Lower leg skin (tissue), 3 donors: Measurements from ENCODE around the gene ATP11B.

Experiments
- CTCF ChIP-seq, 3 donors: fragments of 450-650 bp; IDR thresholded peaks; one replicate each; pipeline ENCODE4 v1.5.1; 2016; ENCODE audit warnings: antibody characterized with exemption in 3 of 3, mild to moderate bottlenecking in 3 of 3, moderate library complexity in 2 of 3
- POLR2A ChIP-seq, 2 donors: fragments of 450-650 bp; IDR thresholded peaks; one replicate each; pipeline ENCODE4 v1.6.1; 2016 to 2017; ENCODE audit warnings: antibody characterized with exemption in 2 of 2, mild to moderate bottlenecking in 1 of 2, moderate library complexity in 1 of 2

DNA sequence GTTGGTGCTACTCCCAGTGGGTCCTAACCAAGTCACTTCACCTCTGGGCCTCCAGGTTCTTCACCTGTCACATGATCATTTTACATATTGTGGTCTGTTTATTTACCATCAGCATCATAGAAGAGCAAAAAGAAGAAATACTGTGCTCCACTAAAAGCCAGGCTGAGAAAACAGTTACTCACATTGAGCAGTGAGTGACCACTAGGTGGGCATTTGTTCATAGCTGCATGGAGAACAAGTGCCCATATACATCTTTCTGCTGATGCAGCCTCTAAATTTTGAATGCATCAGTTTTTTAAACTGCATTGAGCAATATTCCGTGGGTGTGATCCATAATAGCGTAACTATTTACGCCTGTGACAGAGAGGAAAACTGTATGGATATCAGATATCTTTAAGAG lies 110.9 kb downstream of the ATP11B start:
- no peak for TF ChIP-seq CTCF (IDR thresholded peaks at IDR 0.05)
- no peak for TF ChIP-seq POLR2A (IDR thresholded peaks at IDR 0.05)
